Sigmoid colon (tissue), 7 donors: ENCODE data around the gene PRSS8. TPM values are rescaled to one million over a fixed set of nuclear protein-coding genes. Genes with fewer than 3 reads are reported as not detected.

Experiments
- DNase-seq: peaks from one replicate; pipeline ENCODE4 v3.0.0-alpha.2; 2019
- H3K27ac ChIP-seq, 4 donors: fragments of 200-600 bp; sonication (generic); one replicate each; pipeline ENCODE4 v1.5.1; 2016 to 2019; ENCODE audit warnings: mild to moderate bottlenecking in 1 of 4
- H3K27me3 ChIP-seq, 3 donors: fragments of 200-600 bp; sonication (generic); one replicate each; pipeline ENCODE4 v1.5.1; 2019; ENCODE audit warnings: mild to moderate bottlenecking in 1 of 3
- H3K36me3 ChIP-seq, 4 donors: fragments of 200-600 bp; sonication (generic); one replicate each; pipeline ENCODE4 v1.5.1; 2016 to 2019
- H3K4me1 ChIP-seq, 4 donors: fragments of 200-600 bp; sonication (generic); one replicate each; pipeline ENCODE4 v1.5.1; 2017 to 2019
- H3K4me3 ChIP-seq, 4 donors: fragments of 200-600 bp; sonication (generic); one replicate each; pipeline ENCODE4 v1.5.1; 2017 to 2019; ENCODE audit warnings: mild to moderate bottlenecking in 2 of 4, moderate library complexity in 1 of 4
- H3K9me3 ChIP-seq, 4 donors: fragments of 200-600 bp in 3 of 4; sonication (generic) in 3 of 4; one replicate each; pipeline versions ENCODE4 v1.5.1 to v1.6.1; 2013 to 2019
- CTCF ChIP-seq, 4 experiments: fragments of 450-650 bp in 3 of 4; fragments of 200-600 bp in 1 of 4; IDR thresholded peaks; one replicate each; pipeline ENCODE4 v1.5.1; 2016 to 2019; ENCODE audit warnings: antibody characterized with exemption in 4 of 4, mild to moderate bottlenecking in 3 of 4, moderate library complexity in 2 of 4
- EP300 ChIP-seq, 4 donors: sonication (generic); formaldehyde crosslinking; IDR thresholded peaks; one replicate each; pipeline ENCODE4 v1.6.1; 2017; ENCODE audit warnings: antibody characterized with exemption in 4 of 4
- POLR2A ChIP-seq, 2 donors: fragments of 450-650 bp; IDR thresholded peaks; one replicate each; pipeline ENCODE4 v1.6.1; 2016; ENCODE audit warnings: antibody characterized with exemption in 2 of 2, mild to moderate bottlenecking in 2 of 2, moderate library complexity in 2 of 2
- POLR2AphosphoS5 ChIP-seq, 4 donors: sonication (generic); formaldehyde crosslinking; IDR thresholded peaks; one replicate each; pipeline ENCODE4 v1.6.1; 2017; ENCODE audit warnings: antibody characterized with exemption in 4 of 4
- WGBS, 2 donors: extraction: QIAGEN DNeasy Blood & Tissue Kit; methylation state at CpG; one replicate each; pipeline ENCODE4 v1.1.7; 2013; 5-methylcytosine and 5-hydroxymethylcytosine counted together
- intact Hi-C: fragments of 100-400 bp; cut with DNase I; formaldehyde crosslinking; loops from one replicate; pipeline ENCODE4 v1.15.1; 2023
- polyA plus RNA-seq, 3 donors: library from polyadenylated mRNA; stranded (reverse); fragments of 200-250 nt; gene quantifications; one replicate each; pipeline ENCODE4 v1.2.3, GENCODE V29; 2013
- total RNA-seq, 4 donors: library from RNA; depleted of rRNA; stranded (reverse); fragments of >200 nt; gene quantifications; one replicate each; pipeline ENCODE4 v1.1.0, GENCODE V29; 2016
- donor health status: healthy with polysubstance abuse.
- donor health status: Bipolar disorder and iron deficiency.
- donor health status: healthy.

The PRSS8 gene
- total and polyA plus RNA-seq, 7 donors = 0.16 to 342 (median 28.9) TPM; not detected in 1

DNA sequence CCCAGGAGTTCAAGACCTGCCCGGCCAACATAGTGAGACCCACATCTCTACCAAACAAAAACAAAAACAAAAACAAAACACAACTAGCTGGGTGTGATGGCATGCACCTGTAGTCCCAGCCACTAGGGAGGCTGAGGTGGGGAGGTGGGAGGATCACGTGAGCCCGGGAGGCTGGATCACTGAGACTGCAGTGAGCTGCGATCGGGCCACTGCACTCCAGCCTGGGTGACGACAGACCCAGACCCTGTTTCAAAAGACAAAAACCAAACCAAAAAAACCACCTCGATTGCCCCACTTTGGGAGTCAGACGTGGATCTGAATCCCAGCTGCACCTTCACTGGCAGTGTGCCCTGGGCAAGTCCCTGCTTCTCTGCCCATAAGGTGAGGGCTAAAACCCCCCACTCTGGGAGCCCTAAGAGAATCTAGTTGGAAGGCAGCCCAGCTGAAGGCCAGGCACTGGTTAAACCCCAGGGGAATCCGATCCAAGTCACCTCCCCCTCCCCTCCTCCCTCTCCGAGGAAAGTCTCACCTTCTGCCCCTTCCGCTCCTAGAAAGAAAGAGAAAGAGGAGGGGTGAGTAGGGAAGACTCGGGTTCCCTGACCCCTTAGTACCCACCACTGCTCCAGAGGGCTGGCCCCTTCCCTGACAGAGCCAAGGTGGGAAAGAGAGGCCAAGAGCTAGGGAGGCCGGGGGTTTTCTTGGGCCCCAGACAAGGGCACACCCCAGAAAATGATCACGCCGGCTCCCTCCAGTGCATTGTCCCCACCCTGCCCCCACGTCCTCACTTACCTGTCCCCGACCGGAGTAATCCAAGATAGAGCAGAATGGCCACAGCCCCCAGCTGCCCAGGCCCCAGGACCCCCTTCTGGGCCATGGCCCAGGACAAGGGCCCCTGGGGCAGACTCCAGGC lies 647 bp downstream of the PRSS8 start:
- Histone ChIP-seq H3K27me3 (peaks cover 5 to 22% (median 6%) of the 10 kb centered on the region in 3 donors), H3K9me3 (no peaks in the 10 kb centered on the region), H3K4me3 (peak overlapping the region in 1 of 4 donors; percentile 24), H3K27ac (peak overlapping the region in 1 of 4 donors; percentile 7), H3K36me3 (peaks cover 22 to 27% (median 25%) of the 10 kb centered on the region in 4 donors), H3K4me1 (peaks cover 0 to 13% (median 3%) of the 10 kb centered on the region in 4 donors)
- peak in 1 of 4 experiments; percentile 30 for TF ChIP-seq CTCF (IDR thresholded peaks at IDR 0.05)
- no peak for TF ChIP-seq POLR2AphosphoS5 (IDR thresholded peaks at IDR 0.05)
- TF ChIP-seq POLR2A (IDR thresholded peaks at IDR 0.05) = peak in 1 of 2 donors; percentile 27
- DNase-seq = no peak
- intact Hi-C loops = no loop called here
- 10 to 47% methylated on average over 18 of the region's 18 CpGs for WGBS, 2 donors

DNA sequence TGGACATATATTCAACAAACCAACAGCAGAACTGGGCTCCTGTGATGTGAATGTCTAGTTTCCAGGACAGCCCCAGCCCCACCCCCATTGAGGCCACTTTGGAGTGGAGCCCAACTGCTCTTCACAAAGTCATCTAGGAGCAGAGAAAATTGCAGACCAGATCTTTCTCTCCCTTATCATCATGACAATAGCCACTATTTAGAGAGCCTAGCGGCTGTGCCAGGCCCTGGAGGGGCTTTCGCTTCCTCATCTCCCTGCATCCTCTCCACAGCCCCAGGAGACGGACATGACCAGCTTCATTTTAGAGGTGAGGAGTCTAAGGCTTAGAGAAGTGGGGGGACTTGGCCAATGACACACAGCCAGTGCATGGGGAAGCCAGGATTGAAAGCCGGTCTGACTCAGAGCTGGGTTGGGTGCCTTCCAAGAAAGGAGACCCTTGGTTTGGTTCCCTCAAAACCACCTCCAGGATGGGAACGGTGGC lies 1.4 kb downstream of the PRSS8 start:
- Histone ChIP-seq H3K36me3 (peaks cover 30 to 34% (median 32%) of the 10 kb centered on the region in 4 donors), H3K4me1 (peaks cover 0 to 20% (median 6%) of the 10 kb centered on the region in 4 donors), H3K27ac (no peak overlapping the region), H3K27me3 (peaks cover 5 to 22% (median 6%) of the 10 kb centered on the region in 3 donors), H3K9me3 (no peaks in the 10 kb centered on the region), H3K4me3 (peak overlapping the region in 1 of 4 donors; percentile 24)
- no peak for TF ChIP-seq POLR2A (IDR thresholded peaks at IDR 0.05)
- no peak for TF ChIP-seq CTCF (IDR thresholded peaks at IDR 0.05)
- TF ChIP-seq EP300 (IDR thresholded peaks at IDR 0.05) = no peak
- no peak for TF ChIP-seq POLR2AphosphoS5 (IDR thresholded peaks at IDR 0.05)
- DNase-seq = no peak
- WGBS, 2 donors = 11 to 53% methylated on average over 5 of the region's 5 CpGs
- intact Hi-C loops = no loop called here

GRCh38 chr16:31133046-31133501 lies 2.5 kb downstream of the PRSS8 start:
- intact Hi-C loops = no loop called here
- peaks cover 34 to 45% (median 38%) of the 10 kb centered on the region in 4 donors for H3K36me3 ChIP-seq
- no peak for TF ChIP-seq CTCF (IDR thresholded peaks at IDR 0.05)
- TF ChIP-seq POLR2A (IDR thresholded peaks at IDR 0.05) = no peak
- TF ChIP-seq EP300 (IDR thresholded peaks at IDR 0.05) = no peak
- no peak for TF ChIP-seq POLR2AphosphoS5 (IDR thresholded peaks at IDR 0.05)

GRCh38 chr16:31132303-31132979 lies 3.1 kb downstream of the PRSS8 start:
- intact Hi-C loops = no loop called here
- no peaks in the 10 kb centered on the region for H3K9me3 ChIP-seq
- H3K4me1 ChIP-seq = peaks cover 0 to 22% (median 8%) of the 10 kb centered on the region in 4 donors
- WGBS, 2 donors = 58 to 86% methylated on average over 20 of the region's 20 CpGs
- no peak for TF ChIP-seq POLR2AphosphoS5 (IDR thresholded peaks at IDR 0.05)
- TF ChIP-seq EP300 (IDR thresholded peaks at IDR 0.05) = no peak
- no peak for TF ChIP-seq POLR2A (IDR thresholded peaks at IDR 0.05)
- TF ChIP-seq CTCF (IDR thresholded peaks at IDR 0.05) = no peak
- H3K4me3 ChIP-seq = no peak overlapping the region
- H3K36me3 ChIP-seq = peaks cover 40 to 51% (median 44%) of the 10 kb centered on the region in 4 donors
- DNase-seq = no peak
- H3K27ac ChIP-seq = no peak overlapping the region
- H3K27me3 ChIP-seq = peaks cover 5 to 22% (median 6%) of the 10 kb centered on the region in 3 donors

More at GRCh38 chr16:31133046-31133501, 2.5 kb downstream of the PRSS8 start:
- H3K4me1 ChIP-seq = peaks cover 0 to 22% (median 8%) of the 10 kb centered on the region in 4 donors
- no peak for DNase-seq
- no peak overlapping the region for H3K4me3 ChIP-seq
- H3K27ac ChIP-seq = no peak overlapping the region
- H3K27me3 ChIP-seq = peaks cover 5 to 22% (median 6%) of the 10 kb centered on the region in 3 donors
- 64 to 90% methylated on average over 6 of the region's 6 CpGs for WGBS, 2 donors
- H3K9me3 ChIP-seq = no peaks in the 10 kb centered on the region
